ENCODE data around the gene SLC25A21.

DNA sequence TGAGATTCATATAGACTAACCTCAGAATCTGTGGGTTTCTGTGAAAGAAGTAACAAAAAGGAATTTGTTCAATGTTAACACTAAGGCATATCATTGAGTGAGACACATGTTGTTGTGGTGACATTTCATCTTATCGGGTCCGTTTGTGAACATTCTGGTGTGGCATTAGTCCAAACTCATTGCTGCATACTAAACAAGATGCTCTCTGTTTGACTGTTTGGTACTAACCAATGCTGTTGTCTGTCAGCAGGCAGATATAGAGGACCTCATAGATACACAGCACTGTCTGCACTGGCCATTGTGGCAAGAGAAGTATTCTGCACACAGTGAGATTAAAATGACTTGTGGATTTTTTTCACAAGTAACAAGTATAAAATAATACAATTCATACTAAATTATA lies 41.2 kb downstream of the SLC25A21 start:
- TF ChIP-seq POLR2A (IDR thresholded peaks at IDR 0.05; ENCODE audit: low read length) = no peak
- TF ChIP-seq GATA1 (IDR thresholded peaks at IDR 0.05; ENCODE audit: low read depth, low read length) = no peak
